ENCODE data around the gene MOSPD3.

DNA sequence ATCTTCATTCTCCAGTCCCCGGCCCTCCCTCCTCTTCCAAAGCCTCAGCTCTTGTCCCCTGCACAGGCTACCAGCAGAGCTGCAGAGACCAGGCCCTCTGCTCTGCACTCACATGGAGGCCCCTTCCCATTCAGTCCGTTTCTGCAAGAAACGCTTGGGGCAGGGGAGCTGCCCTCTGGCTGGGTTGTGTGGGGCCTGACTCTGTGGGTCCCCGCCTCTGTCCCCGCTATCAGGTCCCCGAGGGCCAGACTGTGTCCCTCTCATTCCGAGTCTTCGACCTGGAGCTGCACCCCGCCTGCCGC lies 8.7 kb upstream of the MOSPD3 start:
- TF ChIP-seq, protein P1, sequence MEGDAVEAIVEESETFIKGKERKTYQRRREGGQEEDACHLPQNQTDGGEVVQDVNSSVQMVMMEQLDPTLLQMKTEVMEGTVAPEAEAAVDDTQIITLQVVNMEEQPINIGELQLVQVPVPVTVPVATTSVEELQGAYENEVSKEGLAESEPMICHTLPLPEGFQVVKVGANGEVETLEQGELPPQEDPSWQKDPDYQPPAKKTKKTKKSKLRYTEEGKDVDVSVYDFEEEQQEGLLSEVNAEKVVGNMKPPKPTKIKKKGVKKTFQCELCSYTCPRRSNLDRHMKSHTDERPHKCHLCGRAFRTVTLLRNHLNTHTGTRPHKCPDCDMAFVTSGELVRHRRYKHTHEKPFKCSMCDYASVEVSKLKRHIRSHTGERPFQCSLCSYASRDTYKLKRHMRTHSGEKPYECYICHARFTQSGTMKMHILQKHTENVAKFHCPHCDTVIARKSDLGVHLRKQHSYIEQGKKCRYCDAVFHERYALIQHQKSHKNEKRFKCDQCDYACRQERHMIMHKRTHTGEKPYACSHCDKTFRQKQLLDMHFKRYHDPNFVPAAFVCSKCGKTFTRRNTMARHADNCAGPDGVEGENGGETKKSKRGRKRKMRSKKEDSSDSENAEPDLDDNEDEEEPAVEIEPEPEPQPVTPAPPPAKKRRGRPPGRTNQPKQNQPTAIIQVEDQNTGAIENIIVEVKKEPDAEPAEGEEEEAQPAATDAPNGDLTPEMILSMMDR (IDR thresholded peaks at IDR 0.05; ENCODE audit: insufficient read depth, low read length): no peak
- TF ChIP-seq SPI1 (IDR thresholded peaks at IDR 0.05; ENCODE audit: borderline replicate concordance, low read depth) (no peak), POLR2AphosphoS5 (IDR thresholded peaks at IDR 0.05; ENCODE audit: low read depth) (no peak), REST (IDR thresholded peaks at IDR 0.05; ENCODE audit: insufficient replicate concordance, low read depth) (no peak), GABPA (IDR thresholded peaks at IDR 0.05; ENCODE audit: low read depth) (no peak)
